HG03064 (cell line): ENCODE measurements around the gene GBX1.

ENCODE experiments used
- ATAC-seq: cut with Tn5 transposase; IDR thresholded peaks from one replicate; pipeline ENCODE4 v1.9.1; 2021; ENCODE audit warnings: low read depth; ENCODE audit not compliant: unreplicated experiment

The GBX1 gene

DNA sequence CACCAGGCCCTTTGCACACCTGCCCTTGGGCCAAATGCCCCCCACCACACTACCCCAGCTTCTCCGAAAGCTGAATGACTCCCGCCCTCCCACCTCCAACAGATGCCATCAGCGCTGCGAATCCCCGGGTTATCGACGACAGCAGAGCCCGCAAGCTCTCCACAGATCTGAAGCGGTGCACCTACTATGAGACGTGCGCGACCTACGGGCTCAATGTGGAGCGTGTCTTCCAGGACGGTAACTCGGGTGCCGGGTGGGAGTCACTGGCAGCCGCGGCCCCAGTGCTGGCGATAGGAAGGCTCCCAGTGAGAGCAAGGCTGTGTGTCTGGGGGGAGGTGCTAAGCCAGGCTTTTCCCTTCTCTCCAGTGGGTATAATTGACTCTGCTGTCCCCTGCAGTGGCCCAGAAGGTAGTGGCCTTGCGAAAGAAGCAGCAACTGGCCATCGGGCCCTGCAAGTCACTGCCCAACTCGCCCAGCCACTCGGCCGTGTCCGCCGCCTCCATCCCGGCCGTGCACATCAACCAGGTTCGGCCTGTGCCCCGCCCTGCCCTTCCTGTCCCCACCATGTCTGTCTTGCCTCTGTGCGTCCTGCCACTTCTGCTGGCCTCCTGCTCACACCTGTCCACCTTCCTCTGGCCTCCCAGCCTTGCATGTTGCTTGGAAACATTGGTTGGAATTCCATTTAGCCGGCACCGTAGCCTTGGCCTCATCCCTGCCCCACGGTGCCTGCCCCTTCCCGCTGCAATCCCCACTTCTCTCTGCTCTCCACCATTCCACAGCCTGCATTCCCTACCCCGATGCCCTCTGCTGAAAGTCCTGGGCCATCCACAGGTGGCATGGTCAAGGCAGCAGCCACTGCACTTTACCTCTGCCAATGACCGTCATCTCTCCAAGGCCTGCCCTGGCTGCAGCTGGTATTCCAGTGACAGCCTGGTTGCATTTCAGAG, 49.1 kb downstream of the GBX1 start:
- no peak for ATAC-seq

DNA sequence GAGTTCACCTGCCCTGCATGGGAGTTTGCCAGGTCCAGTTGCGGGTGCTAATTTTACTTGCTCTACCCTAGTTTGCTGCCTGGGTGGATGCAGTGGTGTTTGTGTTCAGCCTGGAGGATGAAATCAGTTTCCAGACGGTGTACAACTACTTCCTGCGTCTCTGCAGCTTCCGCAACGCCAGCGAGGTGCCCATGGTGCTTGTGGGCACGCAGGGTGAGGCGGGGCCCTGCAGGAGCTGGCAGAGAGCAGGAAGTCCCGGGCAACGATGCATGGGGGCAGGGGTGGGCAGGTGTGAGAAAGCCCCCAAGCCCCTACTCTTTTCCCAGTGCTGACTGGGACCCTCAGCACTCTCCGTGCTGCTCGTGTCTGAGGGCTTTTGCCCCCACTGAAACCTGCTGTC, 49.9 kb downstream of the GBX1 start:
- no peak for ATAC-seq

DNA sequence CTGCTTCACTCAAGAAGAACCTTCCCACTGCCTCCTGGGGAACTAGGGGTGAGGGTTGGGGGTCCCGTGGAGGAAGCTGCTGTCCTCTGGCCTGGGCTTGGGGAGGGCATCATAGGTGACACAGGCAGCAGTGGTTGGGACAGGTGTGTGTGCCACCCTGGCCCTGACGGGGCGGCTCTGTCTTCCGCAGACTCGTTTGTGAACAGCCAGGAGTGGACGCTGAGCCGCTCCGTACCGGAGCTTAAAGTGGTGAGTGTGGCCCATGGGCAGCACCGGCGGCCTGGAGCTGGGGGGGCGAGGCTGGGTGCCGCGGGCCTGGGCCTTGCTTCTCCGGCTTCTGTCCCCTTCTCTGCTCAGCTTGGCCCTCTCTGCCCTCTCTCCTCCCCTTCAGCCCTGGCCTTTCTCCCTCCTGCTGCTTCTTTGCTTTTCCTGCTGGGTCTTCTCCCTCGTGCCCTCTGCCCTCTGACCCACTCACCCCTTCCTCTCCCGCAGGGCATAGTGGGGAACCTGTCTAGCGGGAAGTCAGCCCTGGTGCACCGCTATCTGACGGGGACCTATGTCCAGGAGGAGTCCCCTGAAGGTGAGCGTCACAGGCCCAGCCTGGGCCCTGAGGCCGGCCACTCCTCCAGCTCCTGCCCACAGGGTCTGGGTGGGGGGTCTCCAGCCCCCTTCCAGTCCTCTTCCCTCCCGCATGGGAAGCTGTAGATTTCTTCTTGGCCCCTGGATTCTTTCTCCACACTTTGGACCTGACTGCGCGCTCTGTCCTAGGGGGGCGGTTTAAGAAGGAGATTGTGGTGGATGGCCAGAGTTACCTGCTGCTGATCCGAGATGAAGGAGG, 50.7 kb downstream of the GBX1 start:
- no peak for ATAC-seq

DNA sequence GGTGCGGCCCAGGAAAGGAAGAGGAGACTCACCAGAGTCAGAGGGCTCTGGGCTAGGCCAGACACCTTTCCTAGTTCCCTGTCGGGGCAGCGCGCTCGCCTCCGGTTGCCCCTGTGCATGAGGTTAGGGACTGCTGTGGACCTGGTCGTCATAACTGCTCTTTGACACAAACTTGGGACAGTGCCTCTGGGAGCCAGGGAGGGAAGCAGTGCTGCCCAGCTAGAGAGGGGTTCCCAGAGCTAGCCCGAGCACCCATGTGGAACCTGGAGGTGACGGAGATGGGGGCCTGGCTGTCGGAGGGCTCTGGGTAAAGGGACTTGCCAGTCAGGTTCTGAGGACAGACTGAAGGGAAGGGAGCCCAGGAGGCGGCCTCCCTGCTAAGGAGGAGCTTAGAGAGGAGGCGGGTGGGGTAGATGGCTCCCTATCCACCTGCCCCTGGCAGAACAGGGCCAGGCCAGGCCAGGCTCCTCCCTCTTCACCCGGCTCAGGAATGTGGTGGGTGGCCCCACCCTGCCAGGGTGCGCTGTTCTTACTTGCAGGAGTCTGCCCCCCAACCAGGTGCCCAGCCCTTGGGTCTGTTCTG, 51.6 kb downstream of the GBX1 start:
- no peak for ATAC-seq

DNA sequence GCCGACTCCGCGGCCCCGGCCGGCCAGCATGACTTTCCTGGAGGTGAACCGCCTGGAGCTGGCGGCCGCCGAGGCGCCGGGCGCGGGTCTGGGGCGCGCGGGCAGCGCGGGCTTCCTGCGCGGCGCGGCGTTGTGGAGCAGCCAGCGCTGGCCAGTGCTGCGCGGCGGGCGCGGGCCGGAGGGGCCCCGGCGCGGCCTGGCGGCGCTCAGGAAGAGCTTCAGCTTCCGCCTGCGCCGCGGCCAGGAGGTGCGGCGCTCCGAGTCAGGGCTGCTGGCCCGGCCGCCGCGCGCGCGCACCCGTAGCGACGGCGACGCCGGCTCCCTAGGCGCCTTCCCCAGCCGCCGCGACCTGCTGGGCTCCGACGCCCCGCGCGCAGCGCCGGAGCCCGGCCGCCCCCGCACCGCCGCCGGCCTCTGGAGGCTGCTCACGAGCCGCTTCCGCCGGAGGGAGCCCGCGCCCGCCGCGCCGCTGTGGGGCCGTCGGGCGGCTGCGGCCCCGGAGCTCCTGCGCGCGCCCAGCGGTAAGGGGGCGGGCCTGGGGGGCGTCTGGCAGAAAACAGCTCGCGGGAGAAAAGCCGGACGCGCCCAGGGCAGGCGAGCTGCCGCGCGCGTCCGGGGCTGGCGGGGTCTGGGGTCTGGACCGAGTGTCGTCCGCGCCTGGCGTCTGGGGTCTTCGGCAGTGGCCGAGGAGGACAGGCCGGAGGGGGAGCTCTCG, 52.2 kb downstream of the GBX1 start:
- ATAC-seq = no peak

DNA sequence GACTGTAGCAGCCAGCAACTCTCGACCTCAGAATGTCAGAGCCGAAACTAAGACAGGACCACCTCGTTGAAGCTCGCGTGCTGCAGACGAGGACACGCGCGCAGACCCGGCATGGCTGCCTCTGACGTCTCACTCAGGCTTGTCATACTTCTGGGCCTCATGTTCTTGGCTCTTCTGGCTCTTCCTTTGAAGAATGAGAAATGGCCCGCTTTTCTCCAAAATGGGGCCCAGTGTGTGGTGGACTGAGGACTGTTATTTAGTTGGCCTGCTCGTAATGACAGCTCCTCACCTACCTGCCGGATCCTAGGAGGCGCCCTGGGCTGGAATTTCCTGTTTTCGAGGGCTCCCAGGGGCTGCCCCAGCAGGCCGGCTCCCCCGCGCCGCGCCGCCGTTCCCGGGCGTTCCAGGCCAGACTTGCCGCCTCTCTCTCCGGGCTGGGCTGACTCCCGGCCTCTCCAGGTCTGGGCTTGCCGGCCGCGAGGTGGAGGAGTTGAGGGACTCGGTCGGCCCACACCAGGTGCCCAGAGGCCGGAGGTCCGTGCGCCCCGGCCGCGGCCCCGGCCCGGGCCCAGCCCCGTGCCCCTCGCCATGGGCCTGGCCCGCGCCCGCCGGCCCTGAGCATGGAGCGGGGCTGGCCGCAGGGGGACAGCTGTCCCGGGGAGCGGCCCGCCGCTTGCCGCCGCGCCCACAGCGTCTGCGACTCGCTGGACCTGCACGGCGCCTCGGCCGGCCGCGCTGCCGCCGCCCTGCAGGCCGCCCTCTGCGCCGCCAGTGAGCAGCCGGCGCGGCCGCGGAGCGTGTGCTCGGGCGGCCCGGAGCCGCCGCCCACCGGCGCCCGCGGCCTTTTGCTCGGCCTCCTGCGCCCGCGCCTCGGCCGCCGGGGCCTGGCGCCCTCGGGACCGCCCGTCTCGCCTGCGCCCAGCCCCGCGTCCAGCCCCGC, 53.1 kb downstream of the GBX1 start:
- no peak for ATAC-seq

DNA sequence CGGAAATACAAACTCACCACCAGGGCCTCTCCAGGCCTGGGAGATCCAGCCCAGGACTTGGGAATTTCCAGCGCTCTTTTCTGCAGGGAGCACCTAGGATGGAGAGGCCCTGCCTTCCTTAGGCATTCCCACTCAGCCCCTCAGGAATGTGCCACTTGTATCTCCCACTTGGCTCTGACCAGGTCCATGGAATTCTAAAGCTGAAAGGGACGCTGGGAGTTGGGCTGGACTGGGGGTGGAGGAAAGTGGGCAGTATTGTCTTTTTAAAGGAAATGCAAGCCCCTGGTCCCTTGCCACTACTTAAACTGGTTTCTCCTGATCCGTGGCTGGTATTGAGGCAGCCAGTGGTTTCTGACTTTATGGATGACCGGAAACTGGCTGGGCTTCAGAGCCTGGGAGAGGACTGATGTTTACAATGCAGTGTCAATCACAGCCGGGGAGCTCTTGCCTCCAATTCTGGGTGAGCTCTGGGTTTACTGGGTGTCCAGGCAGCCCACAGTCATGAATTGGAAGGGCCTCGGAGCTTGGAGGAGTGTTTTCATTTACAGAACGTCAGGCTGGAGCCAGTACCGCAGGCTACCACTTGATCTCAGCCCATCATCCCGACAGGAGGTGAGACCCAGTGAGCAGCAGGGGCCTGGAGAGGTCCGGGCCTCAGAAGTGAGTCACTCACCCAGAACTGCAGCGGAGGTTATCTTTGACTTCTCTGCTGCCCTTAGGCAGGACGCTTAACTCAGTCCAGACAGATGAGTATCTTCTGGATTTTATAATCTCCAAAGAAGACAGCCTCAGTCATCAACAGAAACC, 53.9 kb downstream of the GBX1 start:
- ATAC-seq = no peak

DNA sequence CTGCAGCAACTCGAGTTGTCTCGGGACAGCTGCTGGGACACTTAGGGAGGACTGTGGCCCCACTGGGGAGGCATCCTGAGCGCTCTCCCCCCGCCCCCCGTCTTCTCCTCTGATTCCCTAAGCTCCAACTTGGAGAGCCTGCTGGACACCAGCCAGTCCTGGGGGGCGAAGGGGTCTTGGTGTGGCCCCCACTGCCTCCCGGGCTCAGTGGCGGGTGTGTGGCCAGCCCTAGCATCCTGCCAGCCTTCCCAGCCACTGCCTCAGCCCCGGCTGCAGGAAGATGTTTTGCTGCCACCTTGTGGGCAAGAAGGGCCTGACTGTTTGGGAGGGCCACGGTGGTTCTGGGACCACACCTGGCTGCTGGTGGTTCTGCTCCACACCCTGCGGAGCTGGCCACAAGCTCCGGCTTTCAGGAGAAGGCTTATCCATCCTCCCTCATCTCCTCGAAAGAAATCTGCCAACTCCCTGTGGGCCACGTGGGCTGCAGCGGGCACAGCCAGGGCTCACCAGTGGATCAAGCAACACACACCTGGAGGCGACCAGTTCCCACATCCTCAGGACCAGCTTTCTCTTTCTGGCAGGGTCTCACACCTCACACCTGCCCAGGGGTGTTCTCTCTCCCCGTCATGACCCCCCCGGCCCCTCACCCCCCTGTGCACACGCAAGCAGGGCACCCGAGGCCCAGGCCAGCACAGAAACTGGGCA, 56.4 kb downstream of the GBX1 start:
- peak; percentile 93 for ATAC-seq

DNA sequence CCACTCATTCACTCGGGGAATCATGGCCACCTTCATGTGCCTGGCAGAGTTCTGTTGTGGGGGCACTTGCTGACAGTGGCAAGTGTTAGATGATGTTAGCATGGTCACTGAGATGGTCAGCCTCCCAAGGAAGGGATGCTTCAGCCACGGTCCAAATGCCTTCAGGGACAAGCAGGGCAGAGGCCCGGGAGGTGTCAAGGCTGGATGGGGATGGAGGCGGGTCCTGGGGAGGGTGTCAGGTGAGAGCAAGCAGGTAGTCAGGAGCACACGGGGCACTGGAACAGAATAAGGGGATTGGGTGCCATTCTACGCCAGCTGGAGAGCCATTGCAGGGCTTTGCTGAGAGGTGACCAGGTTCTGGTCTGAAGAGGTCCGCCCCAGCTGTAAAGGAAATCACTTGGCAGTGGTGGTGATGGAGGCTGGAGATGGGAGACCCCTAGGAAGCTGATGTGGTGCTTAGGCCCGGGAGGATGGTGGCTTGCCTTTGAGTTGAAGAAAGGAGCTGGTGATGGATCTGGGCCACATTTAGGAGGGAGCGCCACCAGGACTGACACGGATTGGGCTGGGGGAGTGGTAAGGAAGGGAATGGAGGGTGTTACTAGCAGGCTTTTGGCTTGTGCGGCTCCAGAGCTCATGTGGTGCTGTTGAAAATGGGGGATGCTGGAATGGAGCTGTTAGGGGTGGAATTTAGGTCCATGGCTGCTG, 57.1 kb downstream of the GBX1 start:
- ATAC-seq = no peak

DNA sequence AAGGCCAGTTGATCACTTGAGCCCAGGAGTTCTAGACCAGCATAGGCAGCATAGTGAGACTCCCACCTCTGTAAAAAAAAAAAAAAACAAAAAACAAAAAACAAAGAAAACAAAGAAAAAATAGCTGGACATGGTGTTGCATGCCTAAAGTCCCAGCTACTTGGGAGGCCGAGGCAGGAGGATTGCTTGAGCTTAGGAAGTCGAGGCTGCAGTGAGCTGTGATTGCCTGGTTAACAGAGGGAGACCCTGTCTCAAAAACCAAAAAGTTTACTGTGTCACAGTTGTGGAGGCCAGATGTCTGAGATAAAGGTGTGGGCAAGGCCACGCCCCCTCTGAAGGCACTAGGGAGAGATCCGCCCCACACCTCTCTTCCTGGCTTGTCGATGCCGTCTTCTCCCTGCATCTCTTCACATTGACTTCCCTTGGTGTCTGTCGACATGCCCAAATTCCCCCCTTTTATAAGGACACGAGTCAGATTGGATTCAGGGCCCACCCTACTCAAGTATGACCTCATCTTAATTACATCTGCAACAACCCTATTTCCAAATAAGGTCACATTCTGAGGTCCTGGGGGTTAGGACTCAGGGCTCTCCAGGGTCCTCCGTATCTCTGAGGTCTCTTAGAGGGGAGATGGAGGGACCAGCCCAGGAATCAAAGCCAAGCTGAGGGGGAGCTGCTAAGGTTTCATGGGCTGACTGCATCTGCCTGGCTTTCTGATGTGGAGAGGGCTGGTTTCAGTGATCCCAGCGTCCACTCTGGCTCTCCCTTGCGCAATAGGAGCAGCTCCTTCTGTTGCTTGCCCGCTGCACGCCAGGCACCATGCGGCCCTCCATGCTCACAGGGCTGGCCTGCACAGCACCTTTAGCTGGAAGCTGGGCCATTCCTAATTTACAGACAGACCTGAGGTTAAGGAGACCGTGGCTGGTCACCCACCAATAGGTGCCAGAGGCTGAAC, 58.1 kb downstream of the GBX1 start:
- ATAC-seq = no peak

DNA sequence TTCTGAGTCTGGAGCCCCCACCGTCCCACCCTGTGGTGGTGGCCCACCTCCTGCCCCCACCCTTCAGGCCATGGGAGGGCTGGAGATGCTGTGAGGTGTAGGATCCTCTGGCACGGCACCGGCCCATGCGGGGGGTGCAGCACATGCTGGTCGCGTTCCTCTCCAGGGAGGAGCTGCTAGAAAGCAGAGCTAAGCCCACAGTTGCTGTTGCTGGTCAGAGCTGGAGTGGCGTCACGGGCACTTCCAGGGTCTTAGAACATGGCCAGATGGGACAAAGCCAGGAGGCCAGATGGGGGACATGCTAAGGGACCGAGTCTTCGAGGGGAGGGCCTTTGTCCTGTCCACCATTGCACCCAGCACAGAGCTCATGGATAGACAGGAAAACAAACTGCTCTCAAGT, 59.6 kb downstream of the GBX1 start:
- ATAC-seq = no peak

DNA sequence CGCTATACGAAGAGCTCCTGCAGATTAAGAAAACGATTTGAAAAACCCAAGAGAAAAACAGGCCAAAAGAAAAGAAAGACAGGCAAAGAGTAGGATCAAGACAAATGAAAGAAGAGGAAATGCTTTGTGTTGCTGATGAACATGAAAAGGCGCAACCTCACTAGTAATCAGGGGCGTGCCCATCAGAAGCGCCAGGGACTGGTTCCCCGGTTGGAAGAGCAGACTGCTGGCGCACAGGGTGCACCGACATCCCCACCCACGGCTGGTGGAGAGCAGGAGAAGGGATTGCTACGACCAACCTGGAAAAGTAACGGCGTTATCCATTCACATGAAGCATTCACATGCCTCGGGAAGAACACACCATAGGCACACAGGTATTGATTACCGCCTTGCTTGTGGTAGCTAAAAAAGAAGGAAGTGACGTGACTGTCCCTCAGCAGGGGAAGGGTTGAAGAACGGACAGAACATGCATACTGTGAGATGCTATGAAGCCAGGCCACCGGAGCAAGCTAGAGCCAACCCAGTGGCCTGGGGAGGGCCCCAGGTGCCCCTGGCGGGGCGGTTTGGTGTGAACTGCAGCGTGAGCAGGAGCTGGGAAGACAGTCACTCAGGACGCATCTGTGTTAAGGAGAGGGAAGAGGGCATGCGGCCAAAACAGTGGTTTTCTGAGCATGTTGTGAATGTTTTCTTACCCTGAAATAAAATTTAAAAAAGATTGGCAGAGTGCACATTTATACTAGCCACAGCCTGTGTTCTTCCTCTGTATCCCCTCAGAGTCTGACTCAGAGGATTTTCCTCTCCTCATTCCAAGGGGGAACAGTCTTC, 62.9 kb downstream of the GBX1 start:
- ATAC-seq = no peak

DNA sequence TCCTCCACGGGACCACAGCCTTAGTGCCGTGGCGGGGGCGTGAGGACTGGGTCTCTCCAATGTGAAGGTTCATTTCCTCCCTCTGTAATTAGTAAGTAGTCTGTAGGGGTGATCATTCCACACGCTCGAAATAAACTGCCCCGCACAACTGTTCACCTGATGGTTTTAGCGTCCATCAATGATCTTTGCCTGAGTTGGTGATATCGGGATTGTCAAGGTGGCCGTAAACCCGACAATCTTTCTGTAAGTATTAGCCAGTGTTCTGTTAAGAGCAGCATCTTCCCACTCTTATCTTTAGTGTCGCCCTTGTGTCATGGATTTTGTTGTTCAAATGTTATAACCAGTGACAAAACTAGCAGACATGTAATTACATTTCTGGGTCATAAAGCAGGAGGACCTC, 63.5 kb downstream of the GBX1 start:
- no peak for ATAC-seq

DNA sequence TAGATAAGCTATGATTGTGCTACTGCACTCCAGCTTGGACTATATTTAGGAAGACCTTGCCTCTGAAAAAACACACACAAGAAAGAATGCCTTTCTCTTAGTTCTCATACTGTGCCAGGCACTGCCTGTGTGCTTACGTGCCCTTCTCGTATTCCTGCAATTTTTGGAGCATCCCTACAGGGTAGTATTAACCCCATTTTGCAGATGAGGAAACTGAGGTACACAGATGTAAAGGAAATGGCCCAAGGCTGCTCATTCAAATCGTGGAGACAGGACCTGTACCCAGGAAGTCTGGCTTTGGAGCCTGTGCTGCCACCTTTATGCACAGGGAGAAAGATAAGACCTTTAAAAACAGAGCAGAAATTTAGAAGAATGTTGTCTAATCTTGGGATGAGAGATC, 64.5 kb downstream of the GBX1 start:
- ATAC-seq = no peak

DNA sequence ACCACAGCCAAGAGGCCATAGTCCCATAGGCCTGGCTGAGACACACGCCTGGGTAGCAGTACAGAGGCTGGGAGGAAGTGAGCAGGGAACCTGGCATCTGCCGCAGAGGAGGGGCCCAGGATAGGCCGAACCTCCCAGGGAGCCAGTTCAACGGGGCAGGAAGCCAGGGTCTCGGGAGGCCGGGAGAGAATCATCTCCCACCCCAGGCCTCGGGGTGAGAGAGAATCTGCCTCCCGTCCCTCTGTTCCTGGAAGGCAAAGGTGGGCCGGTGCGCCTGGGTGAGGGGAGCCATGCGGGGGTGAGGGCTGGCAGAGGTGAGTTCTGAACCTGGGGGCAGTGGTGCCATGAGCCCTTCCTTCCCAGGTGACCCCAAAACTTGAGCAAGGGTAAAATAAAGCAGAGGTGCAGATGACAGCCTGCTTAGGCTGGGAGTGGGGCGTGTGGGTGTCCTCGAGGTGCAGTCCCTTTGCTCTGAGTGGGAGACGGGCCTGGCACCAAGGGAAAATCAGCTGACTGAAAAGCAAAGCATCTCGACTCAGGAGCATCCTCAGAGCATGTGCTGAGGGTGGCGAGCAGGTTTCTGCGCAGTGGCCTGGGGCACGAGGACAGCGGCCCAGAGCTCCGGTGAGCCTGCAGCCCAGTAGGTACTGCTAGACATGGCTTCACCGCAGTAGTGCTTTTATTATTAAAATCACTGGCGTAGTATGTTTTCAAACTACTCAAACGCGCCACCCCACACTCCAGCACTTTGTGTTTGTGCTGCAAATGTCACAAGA, 65.7 kb downstream of the GBX1 start:
- ATAC-seq = no peak
